H1 (cell line): ENCODE data around the gene ST8SIA5. TPM values are rescaled to one million over a fixed set of nuclear protein-coding genes. Genes with fewer than 3 reads are reported as not detected.

Experiments
- CTCF ChIA-PET: fragments of 300-600 bp; sonication (Branson Sonifier 250); formaldehyde crosslinking; loops from one replicate; lab custom pipeline; 2021; ENCODE audit not compliant: partially characterized antibody; lab: Charles Lee
- POLR2A ChIA-PET: fragments of 300-600 bp; sonication (Branson Sonifier 250); formaldehyde crosslinking; loops from one replicate; lab custom pipeline; 2021; ENCODE audit warnings: inconsistent platforms; ENCODE audit not compliant: partially characterized antibody; lab: Charles Lee
- DNase-seq, 2 experiments: peaks; one replicate each; pipeline versions ENCODE4 v3.0.0 to v3.0.0-alpha.2; 2010 to 2022; ENCODE audit warnings: low spot score in 2 of 2, low read depth in 1 of 2, mixed read lengths in 1 of 2
- FAIRE-seq: peaks from 2 replicates; lab custom pipeline; 2011; peaks lifted over from hg19 to GRCh38; lab: Jason Lieb, UNC
- H2AFZ ChIP-seq: 2 replicates; pipeline ENCODE4 v1.8.1; 2012; ENCODE audit warnings: low read length, inconsistent platforms
- H2AK5ac ChIP-seq: 2 replicates; pipeline ENCODE4 v1.6.1; 2013; ENCODE audit warnings: low read depth, low read length
- H2BK120ac ChIP-seq: replicated peaks from 2 replicates; pipeline ENCODE3; 2013; ENCODE audit warnings: low read depth, low read length, inconsistent platforms
- H2BK12ac ChIP-seq: 2 replicates; pipeline ENCODE4 v1.6.1; 2013; ENCODE audit warnings: low read depth, low read length
- H2BK15ac ChIP-seq: 2 replicates; pipeline ENCODE4 v1.6.1; 2013; ENCODE audit warnings: low read length
- H2BK20ac ChIP-seq: 2 replicates; pipeline ENCODE4 v1.6.1; 2013; ENCODE audit warnings: low read length
- H2BK5ac ChIP-seq: 2 replicates; pipeline ENCODE4 v1.6.1; 2013; ENCODE audit warnings: low read depth, low read length
- H3K14ac ChIP-seq: 2 replicates; pipeline ENCODE4 v1.6.1; 2013; ENCODE audit warnings: inconsistent platforms; ENCODE audit not compliant: insufficient read length
- H3K18ac ChIP-seq: 2 replicates; pipeline ENCODE4 v1.6.1; 2013; ENCODE audit warnings: low read length; ENCODE audit errors: extremely low read depth
- H3K23ac ChIP-seq: 2 replicates; pipeline ENCODE4 v1.6.1; 2013; ENCODE audit warnings: inconsistent platforms; ENCODE audit not compliant: insufficient read length
- H3K23me2 ChIP-seq: 2 replicates; pipeline ENCODE4 v1.6.1; 2013; ENCODE audit warnings: low read depth, low read length
- H3K27ac ChIP-seq: 2 replicates; pipeline ENCODE4 v1.6.1; 2011; ENCODE audit warnings: low read depth, low read length, inconsistent platforms
- H3K27me3 ChIP-seq, 4 experiments: replicated peaks in 1 of 4; 1 replicate in 1 of 4; 2 replicates in 3 of 4; pipeline versions ENCODE4 v1.6.1 to v1.8.1; 2011 to 2013; ENCODE audit warnings: low read length in 3 of 4, mild to moderate bottlenecking in 3 of 4, inconsistent platforms in 2 of 4, mixed read lengths in 2 of 4, moderate library complexity in 1 of 4; ENCODE audit not compliant: control insufficient read depth in 3 of 4, insufficient read depth in 3 of 4; ENCODE audit errors: extremely low read depth in 1 of 4
- H3K36me3 ChIP-seq, 4 experiments: 2 replicates each; pipeline versions ENCODE4 v1.6.1 to v1.8.1; 2011 to 2013; ENCODE audit warnings: mild to moderate bottlenecking in 4 of 4, low read length in 3 of 4, moderate library complexity in 2 of 4, control low read depth in 1 of 4, inconsistent platforms in 1 of 4; ENCODE audit not compliant: insufficient read depth in 4 of 4, control insufficient read depth in 2 of 4
- H3K4ac ChIP-seq: replicated peaks from 2 replicates; pipeline ENCODE3; 2013; ENCODE audit warnings: low read length, low read depth, mixed read lengths, inconsistent platforms; ENCODE audit not compliant: insufficient read length
- H3K4me1 ChIP-seq, 4 experiments: replicated peaks in 1 of 4; 1 replicate in 1 of 4; 2 replicates in 3 of 4; pipeline versions ENCODE4 v1.6.1 to v1.8.1; 2011 to 2013; ENCODE audit warnings: low read length in 3 of 4, inconsistent platforms in 2 of 4, mixed read lengths in 1 of 4; ENCODE audit not compliant: insufficient read depth in 4 of 4, control insufficient read depth in 3 of 4
- H3K4me2 ChIP-seq, 2 experiments: 2 replicates each; pipeline versions ENCODE4 v1.6.1 to v1.8.1; 2011 to 2013; ENCODE audit warnings: low read depth in 2 of 2, low read length in 2 of 2, control low read depth in 1 of 2, inconsistent platforms in 1 of 2, mild to moderate bottlenecking in 1 of 2; ENCODE audit not compliant: insufficient read depth in 1 of 2
- H3K4me3 ChIP-seq, 4 experiments: fragments of 200-600, 300-600 bp in 1 of 4; sonication (generic), shearing (Covaris generic), sonication (Bioruptor Twin) in 1 of 4; 2 replicates each; pipeline versions ENCODE4 v1.5.1 to v1.8.1; 2011 to 2016; ENCODE audit warnings: low read length in 4 of 4, low read depth in 3 of 4, control low read depth in 2 of 4, inconsistent platforms in 2 of 4, mild to moderate bottlenecking in 2 of 4, mixed read lengths in 1 of 4, moderate library complexity in 1 of 4; ENCODE audit not compliant: insufficient read depth in 2 of 4; ENCODE audit errors: extremely low read depth in 1 of 4
- H3K56ac ChIP-seq: replicated peaks from 2 replicates; pipeline ENCODE3; 2013; ENCODE audit warnings: low read depth, mild to moderate bottlenecking, mixed read lengths, low read length, inconsistent platforms; ENCODE audit not compliant: insufficient read length
- H3K79me1 ChIP-seq: 2 replicates; pipeline ENCODE4 v1.6.1; 2013; ENCODE audit warnings: low read depth, low read length, control low read depth
- H3K79me2 ChIP-seq, 2 experiments: 2 replicates each; pipeline versions ENCODE4 v1.6.1 to v1.8.1; 2012 to 2013; ENCODE audit warnings: low read length in 2 of 2, mild to moderate bottlenecking in 2 of 2, inconsistent platforms in 1 of 2; ENCODE audit not compliant: insufficient read depth in 2 of 2, control insufficient read depth in 1 of 2
- H3K9ac ChIP-seq, 4 experiments: replicated peaks in 1 of 4; 1 replicate in 1 of 4; 2 replicates in 3 of 4; pipeline versions ENCODE4 v1.6.1 to v1.8.1; 2011 to 2013; ENCODE audit warnings: low read depth in 3 of 4, low read length in 3 of 4, control low read depth in 2 of 4, mild to moderate bottlenecking in 2 of 4, moderate library complexity in 2 of 4, inconsistent platforms in 1 of 4; ENCODE audit errors: extremely low read depth in 1 of 4
- H3K9me3 ChIP-seq, 2 experiments: 2 replicates each; pipeline versions ENCODE4 v1.6.1 to v1.8.1; 2012 to 2013; ENCODE audit warnings: mild to moderate bottlenecking in 2 of 2, moderate library complexity in 2 of 2, control low read depth in 1 of 2, inconsistent platforms in 1 of 2, low read depth in 1 of 2, low read length in 1 of 2, mixed read lengths in 1 of 2; ENCODE audit not compliant: insufficient read depth in 2 of 2
- H4K20me1 ChIP-seq, 2 experiments: replicated peaks in 1 of 2; 2 replicates each; pipeline versions ENCODE3 to v1.8.1; 2011 to 2013; ENCODE audit warnings: inconsistent platforms in 2 of 2, low read length in 2 of 2, mild to moderate bottlenecking in 1 of 2; ENCODE audit not compliant: insufficient read depth in 2 of 2, control insufficient read depth in 1 of 2
- H4K5ac ChIP-seq: 2 replicates; pipeline ENCODE4 v1.6.1; 2013; ENCODE audit warnings: low read length, low read depth, mixed read lengths, inconsistent platforms; ENCODE audit not compliant: insufficient read length
- H4K8ac ChIP-seq: 2 replicates; pipeline ENCODE4 v1.8.0; 2013; ENCODE audit warnings: mild to moderate bottlenecking, moderate library complexity, low read length, inconsistent platforms; ENCODE audit not compliant: insufficient read depth; ENCODE audit errors: extremely low read depth
- H4K91ac ChIP-seq: replicated peaks from 2 replicates; pipeline ENCODE3; 2013; ENCODE audit warnings: low read length, mixed read lengths, inconsistent platforms; ENCODE audit not compliant: insufficient read length
- ASH2L ChIP-seq: fragments of 200-600, 300-600 bp; sonication (generic); IDR thresholded peaks from one replicate; pipeline ENCODE4 v1.7.1; 2017; ENCODE audit warnings: low read length
- RAD21 ChIP-seq, 2 experiments: IDR thresholded peaks in 1 of 2; conservative IDR thresholded peaks in 1 of 2; 2 replicates each; pipeline ENCODE4 v1.6.1; 2011; ENCODE audit warnings: low read depth in 2 of 2, low read length in 2 of 2, improper control_type of control experiment in 1 of 2, inconsistent platforms in 1 of 2, mild to moderate bottlenecking in 1 of 2, moderate library complexity in 1 of 2
- RNF2 ChIP-seq: fragments of 200-900, 300-1000 bp; sonication (generic); IDR thresholded peaks from 2 replicates; pipeline ENCODE4 v1.7.1; 2016; ENCODE audit warnings: borderline replicate concordance, low read depth, mild to moderate bottlenecking, antibody characterized with exemption, low read length; ENCODE audit not compliant: poor library complexity, severe bottlenecking; ENCODE audit errors: missing control alignments
- WGBS, 2 experiments: shearing (Covaris generic) in 1 of 2; methylation state at CpG; one replicate each; pipeline versions ENCODE4 v1.1.6 to v1.1.7; 2013 to 2015; ENCODE audit warnings: low lambda C conversion rate in 2 of 2, mixed read lengths in 2 of 2, inconsistent platforms in 1 of 2, low coverage in 1 of 2, missing lambda C conversion rate in 1 of 2; ENCODE audit not compliant: insufficient replicate concordance in 2 of 2, insufficient coverage in 1 of 2, insufficient read length in 1 of 2; ENCODE audit errors: extremely low coverage in 1 of 2, missing lambda C conversion rate in 1 of 2; 5-methylcytosine and 5-hydroxymethylcytosine counted together
- polyA plus RNA-seq, 7 experiments: library from polyadenylated mRNA; depleted of rRNA in 3 of 7; stranded (reverse) in 5 of 7; unstranded in 2 of 7; fragments of >200 nt in 5 of 7; fragments of 200-250 nt in 2 of 7; gene quantifications; 1 replicate in 5 of 7; 2 replicates in 1 of 7; 4 replicates in 1 of 7; pipeline versions ENCODE4 v1.2.1 to v1.2.3, GENCODE V29; 2011 to 2013; ENCODE audit warnings: missing spikeins in 2 of 7, mixed read lengths in 2 of 7
- total RNA-seq: library from RNA; stranded (reverse); fragmentation: NEBNext Ultra II Directional; extraction: Animal tissue kit (Norgen Biotek cat#: 25700); gene quantifications from 2 replicates; pipeline ENCODE4 v1.2.1, GENCODE V29; 2021
- TF ChIP-seq, protein P1 (sequence below): IDR thresholded peaks from 2 replicates; pipeline ENCODE4 v1.6.1; 2011; ENCODE audit warnings: low read depth, mild to moderate bottlenecking, low read length; ENCODE audit not compliant: insufficient read depth
- TF ChIP-seq, protein P2 (sequence below), 3 experiments: IDR thresholded peaks; 1 replicate in 2 of 3; 2 replicates in 1 of 3; pipeline versions ENCODE4 v1.5.1 to v1.6.1; 2011; ENCODE audit warnings: low read length in 3 of 3, mild to moderate bottlenecking in 3 of 3, inconsistent platforms in 2 of 3, low read depth in 1 of 3, moderate library complexity in 1 of 3; ENCODE audit not compliant: insufficient read depth in 1 of 3; ENCODE audit errors: control extremely low read depth in 1 of 3

Gene ST8SIA5
- total and polyA plus RNA-seq, 2 of the 8 experiments (the other 6 are each of a cell fraction or from before 2014, with no cell fraction given), result 2.4 to 6.3 TPM

DNA sequence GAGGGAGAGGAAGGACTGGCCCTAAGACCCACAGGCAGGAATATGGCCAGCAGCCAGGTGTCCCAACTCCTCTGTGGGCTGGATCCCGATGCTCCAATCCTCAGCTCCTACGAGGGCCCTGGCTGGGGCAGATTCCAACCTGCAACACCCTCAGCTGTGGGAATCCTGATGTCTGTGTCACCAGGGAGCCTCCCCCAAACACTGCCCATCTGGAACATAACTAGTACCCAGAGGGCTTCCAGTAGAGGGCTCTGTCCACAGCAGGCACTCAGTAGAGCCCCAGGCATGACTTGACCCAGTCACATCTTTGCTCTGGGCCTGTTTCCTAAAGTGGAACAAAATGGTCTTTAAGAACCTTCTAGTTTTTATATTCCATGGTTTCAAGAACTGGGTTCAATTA lies 79.2 kb downstream of the ST8SIA5 start:
- Histone ChIP-seq H2AK5ac (no peak overlapping the region), H3K27me3 (no peaks in the 10 kb centered on the region), H2BK15ac (no peak overlapping the region), H3K18ac (no peak overlapping the region), H3K23ac (no peak overlapping the region)
- TF ChIP-seq, protein P1, sequence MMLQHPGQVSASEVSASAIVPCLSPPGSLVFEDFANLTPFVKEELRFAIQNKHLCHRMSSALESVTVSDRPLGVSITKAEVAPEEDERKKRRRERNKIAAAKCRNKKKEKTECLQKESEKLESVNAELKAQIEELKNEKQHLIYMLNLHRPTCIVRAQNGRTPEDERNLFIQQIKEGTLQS, result no peak
- TF ChIP-seq ASH2L (no peak), RNF2 (no peak), RAD21 (IDR thresholded peaks at IDR 0.05 in 1 of 2, conservative IDR thresholded peaks at IDR 0.05 in 1 of 2; ENCODE audit: low read depth in 2 of 2, low read length in 2 of 2) (peak; percentile 43 to 53; a peak in 3 of 4 replicates)
- TF ChIP-seq, protein P2, sequence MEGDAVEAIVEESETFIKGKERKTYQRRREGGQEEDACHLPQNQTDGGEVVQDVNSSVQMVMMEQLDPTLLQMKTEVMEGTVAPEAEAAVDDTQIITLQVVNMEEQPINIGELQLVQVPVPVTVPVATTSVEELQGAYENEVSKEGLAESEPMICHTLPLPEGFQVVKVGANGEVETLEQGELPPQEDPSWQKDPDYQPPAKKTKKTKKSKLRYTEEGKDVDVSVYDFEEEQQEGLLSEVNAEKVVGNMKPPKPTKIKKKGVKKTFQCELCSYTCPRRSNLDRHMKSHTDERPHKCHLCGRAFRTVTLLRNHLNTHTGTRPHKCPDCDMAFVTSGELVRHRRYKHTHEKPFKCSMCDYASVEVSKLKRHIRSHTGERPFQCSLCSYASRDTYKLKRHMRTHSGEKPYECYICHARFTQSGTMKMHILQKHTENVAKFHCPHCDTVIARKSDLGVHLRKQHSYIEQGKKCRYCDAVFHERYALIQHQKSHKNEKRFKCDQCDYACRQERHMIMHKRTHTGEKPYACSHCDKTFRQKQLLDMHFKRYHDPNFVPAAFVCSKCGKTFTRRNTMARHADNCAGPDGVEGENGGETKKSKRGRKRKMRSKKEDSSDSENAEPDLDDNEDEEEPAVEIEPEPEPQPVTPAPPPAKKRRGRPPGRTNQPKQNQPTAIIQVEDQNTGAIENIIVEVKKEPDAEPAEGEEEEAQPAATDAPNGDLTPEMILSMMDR (IDR thresholded peaks at IDR 0.05; ENCODE audit: control extremely low read depth in 1 of 3, insufficient read depth in 1 of 3, low read depth in 1 of 3, low read length in 3 of 3), result peak in 2 of 3 experiments; percentile 31 to 34; a peak in 2 of 4 replicates
- TF ChIP-seq, all 59 proteins: peak for 2
- no peak overlapping the region for H3K4ac ChIP-seq
- H2BK5ac ChIP-seq, result no peak overlapping the region
- no peak overlapping the region for H3K14ac ChIP-seq
- CTCF ChIA-PET, result interaction anchor here (0.6 to 5.7 kb wide), 8 partner anchors 13 to 273 kb away, joined by 3 to 38 read pairs (median 4); no protein-coding TSS in a partner anchor
- H2AFZ ChIP-seq, result no peak overlapping the region
- H3K79me1 ChIP-seq, result no peaks in the 10 kb centered on the region
- no peak overlapping the region for H4K8ac ChIP-seq
- H2BK12ac ChIP-seq, result no peak overlapping the region
- H3K36me3 ChIP-seq, result no peaks in the 10 kb centered on the region
- no peak overlapping the region for H2BK20ac ChIP-seq
- no peak overlapping the region for H4K91ac ChIP-seq
- FAIRE-seq (no peak), DNase-seq (no peak)
- no peak overlapping the region for H3K4me3 ChIP-seq
- H3K9me3 ChIP-seq, result no peaks in the 10 kb centered on the region
- H3K56ac ChIP-seq, result no peak overlapping the region
- no peaks in the 10 kb centered on the region for H3K23me2 ChIP-seq
- H4K5ac ChIP-seq, result no peak overlapping the region
- POLR2A ChIA-PET, result no interaction called here
- H3K4me1 ChIP-seq, result peaks cover 0 to 6% (median 2%) of the 10 kb centered on the region in 4 experiments; a peak in 4 of 7 replicates
- WGBS, 2 experiments, result 76% methylated on average over 2 of the region's 2 CpGs; no CpG with 5 or more reads in 1 of the 2 experiments
- H2BK120ac ChIP-seq, result no peak overlapping the region
- H3K9ac ChIP-seq, result no peak overlapping the region
- no peak overlapping the region for H3K4me2 ChIP-seq
- no peaks in the 10 kb centered on the region for H4K20me1 ChIP-seq
- H3K79me2 ChIP-seq, result no peaks in the 10 kb centered on the region
- H3K27ac ChIP-seq, result no peak overlapping the region
